Retina (tissue), 1 donor: ENCODE data around the gene TARS3.

Experiments used
- DNase-seq: peaks from one replicate; pipeline ENCODE4 v3.0.0-alpha.2; 2016

Gene TARS3

GRCh38 chr15:101619615-101619865 lies 104.7 kb downstream of the TARS3 start:
- DNase-seq: no peak

- DNase-seq: no peak
Observed at GRCh38 chr15:101618851-101619614, 105.2 kb downstream of the TARS3 start.

- DNase-seq: no peak
Observed at GRCh38 chr15:101618076-101618475, 106.2 kb downstream of the TARS3 start.

GRCh38 chr15:101617390-101617965 lies 106.8 kb downstream of the TARS3 start:
- no peak for DNase-seq

DNA sequence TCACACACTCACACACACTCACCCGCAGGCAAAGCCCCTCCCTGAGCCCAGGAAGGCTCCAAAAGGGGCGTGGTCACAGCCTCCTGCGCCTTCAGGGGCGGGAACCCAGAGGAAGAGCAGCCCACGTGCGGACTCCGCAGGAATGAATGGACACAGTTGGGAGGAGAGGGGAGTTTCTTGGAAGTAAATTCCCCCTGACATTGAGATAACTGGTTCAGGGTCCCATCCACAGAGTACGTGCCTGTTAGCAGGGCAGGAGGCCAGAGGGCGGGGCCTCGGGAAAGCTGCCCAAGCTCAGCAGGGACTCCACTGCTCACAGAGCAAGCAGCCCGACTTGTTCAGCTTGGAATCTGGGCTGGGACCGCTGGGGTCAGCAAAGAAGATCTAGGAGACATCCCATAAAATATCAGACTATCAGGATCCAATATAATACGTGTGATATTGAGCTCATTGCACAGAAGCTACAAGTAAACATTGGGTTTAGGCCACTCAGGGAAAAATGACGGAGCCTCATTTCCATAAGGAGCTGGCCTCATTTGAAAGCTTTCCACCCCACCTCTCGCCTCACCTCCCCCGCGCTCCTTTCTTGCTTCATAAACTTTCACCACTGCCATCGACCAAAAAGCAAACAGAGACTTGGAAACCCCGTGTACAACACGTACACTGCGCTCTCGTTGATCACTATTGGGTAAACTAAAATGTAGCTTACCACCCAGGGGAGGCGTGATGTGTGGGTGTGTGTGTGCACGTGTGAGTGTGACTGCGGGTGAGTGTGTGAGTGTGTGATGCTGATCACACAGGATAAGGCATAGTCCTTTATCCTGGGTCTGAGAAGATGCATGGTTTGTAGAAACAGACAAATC lies 108.1 kb downstream of the TARS3 start:
- DNase-seq: peak; percentile 79

DNA sequence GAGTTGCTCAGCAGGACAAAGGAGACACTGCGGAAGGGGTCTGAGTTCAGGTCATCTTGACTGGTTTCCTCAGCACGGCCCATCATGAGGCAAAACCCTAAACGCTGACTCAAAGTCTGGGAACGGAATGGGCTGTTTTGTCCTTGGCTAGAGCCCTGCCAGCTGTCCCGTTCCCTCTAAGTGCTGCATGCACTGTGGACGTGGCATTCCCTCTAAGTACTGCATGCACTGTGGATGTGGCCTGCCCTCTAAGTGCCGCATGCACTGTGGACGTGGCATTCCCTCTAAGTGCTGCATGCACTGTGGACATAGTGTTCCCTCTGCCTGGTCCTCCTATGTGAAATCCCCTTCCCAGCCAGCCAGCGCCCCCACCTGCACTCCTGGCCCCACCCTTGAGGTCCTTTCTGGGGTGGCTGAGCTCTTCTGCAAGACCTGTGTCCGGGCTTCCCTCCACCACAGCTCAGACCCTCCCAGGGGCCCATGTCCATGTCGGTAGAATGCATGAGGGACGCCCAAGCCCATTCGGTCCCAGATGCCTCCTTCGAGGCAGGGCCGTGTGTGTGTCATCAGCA lies 108.8 kb downstream of the TARS3 start:
- DNase-seq: no peak

- peak; percentile 42 for DNase-seq
Observed at GRCh38 chr15:101614761-101615160, 109.5 kb downstream of the TARS3 start.

- peak; percentile 60 for DNase-seq
Observed at GRCh38 chr15:101614001-101614585, 110.2 kb downstream of the TARS3 start.

DNA sequence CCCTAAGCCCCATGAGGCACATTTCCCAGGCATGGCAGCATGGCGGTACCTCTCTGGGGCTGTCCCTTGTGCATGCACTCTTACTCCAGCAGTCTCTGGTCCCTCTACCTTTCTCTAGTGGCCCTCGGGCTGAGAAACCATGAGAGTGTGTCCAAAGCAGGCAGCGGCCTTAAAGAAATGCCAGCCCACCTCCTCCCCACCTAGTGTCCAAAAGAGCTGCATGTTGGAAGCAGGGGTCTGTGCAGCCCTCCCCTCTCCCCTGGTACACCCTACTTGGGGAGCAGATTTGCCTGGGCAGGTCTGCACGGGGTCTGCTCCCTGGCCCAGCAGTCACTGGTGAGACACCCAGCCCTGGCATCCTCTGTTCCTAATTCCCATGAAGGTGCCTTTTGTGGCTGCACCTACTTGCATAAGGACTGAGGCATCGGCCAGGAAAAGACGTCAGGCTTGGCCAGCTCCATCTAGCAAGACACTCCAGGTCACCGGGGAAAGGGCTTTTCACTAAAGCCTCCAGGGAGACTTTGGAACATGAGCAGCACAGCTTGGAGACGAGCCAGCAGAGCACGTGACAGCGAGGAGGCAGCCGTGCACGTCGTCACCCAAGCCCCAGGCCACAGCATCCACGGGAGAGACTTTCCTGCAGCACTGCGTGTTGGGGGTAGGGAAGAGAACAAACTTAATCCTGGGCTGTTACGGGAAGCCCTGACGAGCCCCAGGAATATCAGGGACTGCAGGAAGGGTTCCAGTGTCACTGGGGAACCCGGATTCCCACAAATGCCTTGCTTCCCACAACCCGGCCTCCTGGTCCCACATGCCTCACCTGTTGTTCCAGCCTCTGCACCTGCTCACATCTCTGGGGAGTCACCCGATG lies 110.9 kb downstream of the TARS3 start:
- peak; percentile 73 for DNase-seq

- no peak for DNase-seq
Observed at GRCh38 chr15:101612676-101613075, 111.6 kb downstream of the TARS3 start.

DNA sequence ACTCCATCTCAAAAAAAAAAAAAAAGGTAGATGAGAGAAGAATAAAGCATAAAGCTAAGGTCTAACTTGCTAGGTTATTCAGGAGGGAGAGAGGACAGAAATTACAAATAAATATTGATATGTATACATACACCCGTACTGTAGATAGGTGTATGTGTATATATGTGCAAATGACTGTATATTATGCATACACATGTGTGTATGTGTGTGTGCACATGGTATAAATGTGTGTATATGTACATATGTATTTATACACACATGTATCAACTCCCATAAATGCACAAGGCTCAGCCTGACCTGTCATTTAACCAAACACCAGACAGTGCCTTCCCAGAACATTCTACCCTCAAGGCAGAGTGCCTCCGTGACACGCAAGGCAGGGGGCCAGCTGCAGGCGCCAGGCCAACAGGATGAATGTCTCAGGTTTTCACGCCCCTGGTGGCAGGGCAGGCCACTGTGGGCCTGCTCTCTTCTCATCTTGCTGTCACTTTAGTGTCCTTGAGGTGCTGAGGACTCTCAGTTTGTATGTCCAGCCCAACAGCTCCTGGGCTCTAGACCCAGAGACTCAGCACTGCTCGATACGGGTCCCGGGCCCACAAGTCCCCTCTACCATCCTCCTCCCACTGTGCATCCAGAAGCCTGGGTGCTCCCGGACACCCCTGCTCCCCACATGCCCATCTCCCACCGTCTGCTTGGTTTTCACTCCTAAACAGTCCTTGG lies 112.5 kb downstream of the TARS3 start:
- DNase-seq: no peak

- no peak for DNase-seq
Observed at GRCh38 chr15:101611007-101611406, 113.3 kb downstream of the TARS3 start.

GRCh38 chr15:101610611-101611000 lies 113.7 kb downstream of the TARS3 start:
- no peak for DNase-seq

DNA sequence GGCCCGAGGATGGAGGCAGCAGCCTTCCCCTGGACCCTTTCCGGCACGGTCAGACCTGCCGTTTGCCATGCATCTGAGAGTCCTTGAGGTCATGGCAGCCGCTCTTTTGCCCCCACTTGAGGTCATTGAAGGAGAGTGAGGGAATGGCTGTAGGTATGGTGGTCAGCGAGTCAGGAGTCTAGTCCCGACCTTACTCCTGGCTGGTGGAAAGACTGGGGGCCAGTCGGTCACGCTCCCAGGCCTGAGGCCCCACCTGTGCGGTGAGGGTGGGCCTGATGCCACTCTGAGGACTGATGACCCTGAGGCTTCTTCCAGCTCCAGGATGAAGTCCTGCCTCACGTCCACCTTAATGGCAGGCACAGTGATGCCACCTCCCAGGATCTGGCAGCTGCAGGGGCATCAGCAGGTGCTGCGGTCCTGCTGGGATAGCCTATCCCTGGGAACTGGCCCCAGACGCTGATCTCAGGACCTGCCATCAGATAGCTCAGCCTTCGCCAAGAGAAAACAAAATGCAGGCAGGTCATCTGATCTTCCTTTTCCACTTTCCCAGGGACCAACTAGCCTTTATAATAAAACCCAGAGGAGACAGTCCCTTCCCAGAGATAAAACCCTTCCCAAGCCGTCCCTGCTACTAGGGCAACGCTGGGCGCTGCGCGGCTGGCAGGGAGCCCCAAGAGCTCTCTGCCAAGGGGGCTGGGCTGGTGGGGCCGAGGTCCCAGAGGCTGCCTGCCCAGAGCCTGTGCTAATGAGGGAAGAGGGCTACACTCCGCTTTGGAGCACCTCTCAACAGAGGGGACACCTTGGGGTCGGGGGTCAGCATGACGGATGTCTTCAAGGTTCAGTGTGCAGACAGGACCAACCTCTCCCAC lies 114.3 kb downstream of the TARS3 start:
- DNase-seq: no peak

DNA sequence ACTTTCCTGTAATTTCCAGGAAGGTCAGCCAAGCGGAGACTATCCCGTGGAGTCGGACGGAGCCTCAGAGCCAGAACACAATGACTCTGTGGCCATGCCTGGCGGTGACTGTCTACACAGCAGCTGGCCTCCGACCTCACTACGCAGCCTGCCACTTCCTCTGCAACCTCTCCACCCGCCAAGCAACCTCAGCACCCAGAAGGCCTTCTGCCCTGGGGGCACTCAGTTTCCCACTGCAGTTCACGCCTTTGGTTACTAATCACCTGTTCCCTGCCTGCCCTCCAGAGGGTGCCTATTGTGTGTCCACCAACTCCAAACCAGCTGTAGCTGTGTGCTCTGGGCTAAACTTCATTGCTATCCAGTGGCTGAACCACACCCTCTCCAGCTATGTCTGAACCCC lies 116.1 kb downstream of the TARS3 start:
- DNase-seq: no peak

- no peak for DNase-seq
Observed at GRCh38 chr15:101607108-101607507, 117.2 kb downstream of the TARS3 start.

- DNase-seq: no peak
Observed at GRCh38 chr15:101604124-101604874, 120.0 kb downstream of the TARS3 start.
